ENCODE measurements around the gene SARS2.

SARS2 gene

DNA sequence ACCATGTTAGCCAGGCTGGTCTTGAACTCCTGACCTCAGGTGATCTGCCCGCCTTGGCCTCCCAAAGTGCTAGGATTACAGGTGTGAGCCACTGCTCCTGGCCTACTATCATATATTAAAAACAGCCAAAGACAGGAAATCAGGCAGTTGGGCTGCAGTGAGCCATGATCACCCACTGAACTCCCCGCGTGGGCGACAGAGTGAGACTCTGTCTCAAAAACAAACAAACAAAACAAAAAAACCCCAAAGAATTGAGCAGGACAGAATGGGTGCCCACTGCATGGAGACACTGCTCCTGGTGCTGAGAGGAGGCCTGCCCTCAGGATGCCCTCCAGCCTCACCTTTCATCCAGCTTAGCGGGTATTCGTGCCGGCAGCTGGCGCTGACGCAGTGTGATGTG, 47.3 kb downstream of the SARS2 start:
- TF ChIP-seq, protein P1, sequence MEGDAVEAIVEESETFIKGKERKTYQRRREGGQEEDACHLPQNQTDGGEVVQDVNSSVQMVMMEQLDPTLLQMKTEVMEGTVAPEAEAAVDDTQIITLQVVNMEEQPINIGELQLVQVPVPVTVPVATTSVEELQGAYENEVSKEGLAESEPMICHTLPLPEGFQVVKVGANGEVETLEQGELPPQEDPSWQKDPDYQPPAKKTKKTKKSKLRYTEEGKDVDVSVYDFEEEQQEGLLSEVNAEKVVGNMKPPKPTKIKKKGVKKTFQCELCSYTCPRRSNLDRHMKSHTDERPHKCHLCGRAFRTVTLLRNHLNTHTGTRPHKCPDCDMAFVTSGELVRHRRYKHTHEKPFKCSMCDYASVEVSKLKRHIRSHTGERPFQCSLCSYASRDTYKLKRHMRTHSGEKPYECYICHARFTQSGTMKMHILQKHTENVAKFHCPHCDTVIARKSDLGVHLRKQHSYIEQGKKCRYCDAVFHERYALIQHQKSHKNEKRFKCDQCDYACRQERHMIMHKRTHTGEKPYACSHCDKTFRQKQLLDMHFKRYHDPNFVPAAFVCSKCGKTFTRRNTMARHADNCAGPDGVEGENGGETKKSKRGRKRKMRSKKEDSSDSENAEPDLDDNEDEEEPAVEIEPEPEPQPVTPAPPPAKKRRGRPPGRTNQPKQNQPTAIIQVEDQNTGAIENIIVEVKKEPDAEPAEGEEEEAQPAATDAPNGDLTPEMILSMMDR (IDR thresholded peaks at IDR 0.05; ENCODE audit: control insufficient read depth, insufficient read depth, low read depth, low read length, missing control alignments): no peak

DNA sequence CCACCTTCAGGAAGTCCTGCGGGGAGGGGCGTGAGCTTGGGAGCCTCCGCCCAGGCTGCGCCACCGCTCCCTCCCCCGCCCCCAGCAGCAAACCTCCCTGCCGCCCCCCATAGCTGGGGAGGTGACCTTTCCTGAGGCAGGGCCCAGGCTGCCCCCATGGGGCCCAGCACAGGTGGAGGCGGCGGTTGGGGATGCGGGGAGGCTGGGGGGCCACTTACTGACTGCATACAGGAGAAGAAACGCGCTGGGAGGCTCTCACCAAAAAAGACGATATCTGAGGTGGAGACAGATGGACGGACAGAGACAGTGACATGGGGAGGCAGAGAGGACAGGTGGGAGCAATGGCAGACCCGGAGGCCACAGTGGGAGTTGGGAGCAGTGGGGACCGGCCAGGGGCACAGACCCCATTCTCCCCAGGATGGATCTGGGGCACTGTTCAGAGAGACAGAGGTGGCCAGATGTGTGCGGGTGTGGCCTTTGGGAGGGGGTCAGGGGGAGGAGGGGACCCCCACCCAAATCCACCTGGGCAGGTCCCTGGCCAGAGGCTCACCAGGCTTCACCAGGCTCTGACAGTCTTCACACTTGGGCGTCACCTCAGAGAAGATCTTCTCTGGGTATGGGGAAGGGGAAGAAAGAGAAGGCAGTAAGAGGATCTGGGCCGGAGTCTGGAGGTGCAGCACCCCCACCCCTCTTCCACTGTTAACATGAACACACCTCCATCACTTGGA, 49.5 kb downstream of the SARS2 start:
- no peak for DNase-seq (ENCODE audit: low read depth)
- TF ChIP-seq, protein P1 (IDR thresholded peaks at IDR 0.05; ENCODE audit: control insufficient read depth, insufficient read depth, low read depth, low read length, missing control alignments): no peak
- no peak overlapping the region for H3K4me3 ChIP-seq (ENCODE audit: control insufficient read depth, low read depth, low read length)

More for the DNA sequence above, 47.3 kb downstream of the SARS2 start:
- no peak overlapping the region for H3K4me3 ChIP-seq (ENCODE audit: control insufficient read depth, low read depth, low read length)
- no peak for DNase-seq (ENCODE audit: low read depth)

DNA sequence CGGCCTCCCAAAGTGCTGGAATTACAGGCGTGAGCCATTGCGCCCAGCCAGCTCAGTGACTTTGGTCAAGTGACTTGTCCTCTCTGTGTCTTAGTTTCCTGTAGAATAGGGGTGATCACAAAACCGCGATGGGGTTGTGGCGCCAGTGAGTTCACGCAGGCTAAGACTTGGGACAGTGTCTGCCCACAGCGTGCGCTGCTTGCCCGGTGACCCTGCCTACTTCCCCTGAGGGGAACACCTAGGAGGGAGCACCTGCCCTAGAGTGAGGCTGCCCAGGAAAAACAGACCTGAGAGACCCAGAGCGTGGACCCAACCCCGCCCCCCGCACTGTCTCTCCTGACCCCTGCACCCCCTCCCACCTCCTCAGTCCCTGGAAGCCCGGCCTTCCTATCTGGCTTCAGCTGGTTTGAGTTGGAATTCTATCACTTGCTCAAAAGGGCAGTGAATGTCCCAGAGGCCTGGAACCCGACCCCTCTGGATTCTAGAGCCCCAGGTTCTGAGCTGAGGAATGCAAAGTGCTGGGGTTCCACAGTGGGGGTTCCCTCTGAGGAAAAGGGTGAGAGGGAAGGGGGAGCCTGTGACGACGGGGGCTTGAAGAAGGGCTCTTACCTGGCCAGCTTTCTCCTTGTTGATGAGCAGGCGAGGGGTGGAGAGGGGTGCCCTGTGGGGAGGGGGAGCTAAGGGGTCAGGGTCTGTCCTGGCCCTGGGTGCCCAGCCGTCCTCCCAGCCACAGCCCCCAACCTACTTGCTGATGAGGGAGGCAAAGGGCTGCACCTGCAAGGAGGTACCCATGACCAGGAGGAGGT, 50.3 kb downstream of the SARS2 start:
- TF ChIP-seq, protein P1 (IDR thresholded peaks at IDR 0.05; ENCODE audit: control insufficient read depth, insufficient read depth, low read depth, low read length, missing control alignments): no peak
- H3K4me3 ChIP-seq (ENCODE audit: control insufficient read depth, low read depth, low read length): no peak overlapping the region
- no peak for DNase-seq (ENCODE audit: low read depth)

DNA sequence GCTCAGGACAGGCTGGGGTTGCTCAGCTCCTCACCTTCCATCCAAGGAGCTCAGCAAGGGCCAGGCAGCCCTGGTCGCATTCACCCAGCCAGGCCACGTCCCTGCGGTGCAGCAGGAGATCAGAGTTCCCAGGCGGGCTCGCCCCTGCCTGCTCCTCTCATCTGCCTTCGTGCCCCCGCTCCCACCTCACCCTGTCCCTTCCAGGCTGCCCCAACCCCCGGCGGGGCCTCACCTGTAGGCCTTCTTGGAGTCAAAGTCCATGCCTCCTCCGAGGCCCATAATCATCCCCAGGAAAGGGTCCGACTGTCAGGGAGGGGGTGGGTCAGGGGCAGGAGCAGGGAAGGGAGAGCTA, 51.2 kb downstream of the SARS2 start:
- H3K4me3 ChIP-seq (ENCODE audit: control insufficient read depth, low read depth, low read length): no peak overlapping the region
- TF ChIP-seq, protein P1 (IDR thresholded peaks at IDR 0.05; ENCODE audit: control insufficient read depth, insufficient read depth, low read depth, low read length, missing control alignments): no peak
- no peak for DNase-seq (ENCODE audit: low read depth)

DNA sequence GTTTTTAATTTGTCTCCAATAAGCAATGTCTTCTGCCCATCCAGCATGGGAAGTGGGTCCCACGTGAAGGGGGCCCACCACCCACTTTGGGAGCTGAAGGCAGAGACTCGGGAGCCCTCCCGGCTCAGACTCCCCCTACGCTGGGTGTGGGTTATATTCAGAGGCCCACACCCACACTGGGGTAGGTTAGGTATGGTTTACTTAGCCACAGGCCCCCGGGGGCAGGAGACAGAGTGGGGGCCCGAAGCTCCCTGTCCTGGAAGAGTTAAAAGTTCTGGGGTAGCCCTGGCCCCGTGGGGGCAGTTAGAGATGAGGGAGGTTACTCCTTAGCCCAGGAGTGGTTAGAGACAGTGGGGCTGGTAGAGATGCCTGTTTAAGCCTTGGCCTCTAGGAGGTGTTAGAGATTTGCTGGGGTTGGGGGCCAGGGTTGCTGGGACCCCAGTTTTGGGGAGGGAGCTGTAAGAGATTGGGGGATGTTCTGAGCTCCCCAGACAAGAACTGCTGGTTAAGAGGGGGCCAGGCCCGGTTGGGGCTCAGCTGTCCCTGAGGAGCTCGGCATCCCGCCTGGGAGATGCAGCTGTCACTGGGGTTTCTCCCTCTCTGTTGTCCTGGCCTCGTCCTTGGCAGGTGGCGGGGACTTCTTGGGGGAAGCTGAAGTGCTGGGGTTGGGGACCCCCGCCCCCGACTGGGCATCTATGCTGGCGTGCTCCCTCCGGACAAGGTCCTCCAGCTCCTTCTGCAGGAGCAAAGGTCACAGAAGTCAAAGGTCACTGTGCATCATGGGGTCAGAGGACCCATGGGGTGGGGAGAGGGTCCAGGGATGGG, 51.8 kb downstream of the SARS2 start:
- no peak for DNase-seq (ENCODE audit: low read depth)
- no peak overlapping the region for H3K4me3 ChIP-seq (ENCODE audit: control insufficient read depth, low read depth, low read length)
- TF ChIP-seq, protein P1 (IDR thresholded peaks at IDR 0.05; ENCODE audit: control insufficient read depth, insufficient read depth, low read depth, low read length, missing control alignments): no peak

DNA sequence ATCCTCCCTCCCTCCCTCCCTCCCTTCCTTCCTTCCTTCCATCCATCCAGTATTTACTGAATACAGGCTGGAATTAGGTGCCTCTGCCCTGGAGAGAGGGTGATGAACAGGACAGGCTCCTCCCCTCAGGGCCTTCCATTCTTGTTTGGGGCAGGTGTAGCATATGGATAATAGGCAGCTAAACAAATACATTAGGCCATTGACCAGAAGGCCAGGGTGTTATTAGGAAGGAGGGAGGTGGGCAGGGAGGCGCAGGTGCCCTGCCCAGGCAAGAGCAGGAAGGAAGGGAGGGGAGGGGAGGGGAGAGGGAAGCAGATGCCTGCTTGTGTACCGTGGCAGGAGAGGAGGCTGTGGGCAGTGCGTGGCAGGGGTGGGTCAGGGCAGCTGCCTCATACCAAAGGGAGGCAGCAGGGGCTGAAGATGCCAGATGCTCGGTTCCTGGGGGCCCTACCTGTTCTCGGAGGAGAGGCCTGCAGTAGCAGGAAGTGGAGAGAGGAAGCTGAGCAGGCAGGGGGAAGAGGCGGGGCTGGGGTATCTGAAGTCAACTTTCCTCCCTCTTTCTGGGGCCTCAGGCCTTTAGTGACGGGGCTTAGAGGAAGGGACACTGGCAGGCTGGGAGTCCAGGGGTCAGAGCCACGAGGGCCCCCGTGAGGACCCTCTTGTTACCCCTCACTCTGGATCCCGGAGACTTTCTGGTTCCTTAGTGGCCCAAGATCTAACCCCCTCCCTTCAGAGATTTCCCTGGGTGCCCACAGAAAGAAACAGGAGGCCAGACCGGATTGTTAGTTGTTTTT, 52.6 kb downstream of the SARS2 start, which contains the start of gene RINL:
Gene RINL, minus strand, starts transcription at position 495 of the 794 bp plus-strand sequence. CDS start 1,533 bp downstream, outside the sequence.
- DNase-seq (ENCODE audit: low read depth): no peak
- H3K4me3 ChIP-seq (ENCODE audit: control insufficient read depth, low read depth, low read length): no peak within 1 kb of the TSS
- TF ChIP-seq, protein P1 (IDR thresholded peaks at IDR 0.05; ENCODE audit: control insufficient read depth, insufficient read depth, low read depth, low read length, missing control alignments): no peak
